Measurements from ENCODE around the gene CTBP1.

CTBP1 gene

GRCh38 chr4:1279253-1279652, 30.3 kb upstream of the CTBP1 start:
- no peak for DNase-seq

- DNase-seq: no peak
These were observed 29.0 kb upstream of the CTBP1 start for GRCh38 chr4:1277667-1278665.

DNA sequence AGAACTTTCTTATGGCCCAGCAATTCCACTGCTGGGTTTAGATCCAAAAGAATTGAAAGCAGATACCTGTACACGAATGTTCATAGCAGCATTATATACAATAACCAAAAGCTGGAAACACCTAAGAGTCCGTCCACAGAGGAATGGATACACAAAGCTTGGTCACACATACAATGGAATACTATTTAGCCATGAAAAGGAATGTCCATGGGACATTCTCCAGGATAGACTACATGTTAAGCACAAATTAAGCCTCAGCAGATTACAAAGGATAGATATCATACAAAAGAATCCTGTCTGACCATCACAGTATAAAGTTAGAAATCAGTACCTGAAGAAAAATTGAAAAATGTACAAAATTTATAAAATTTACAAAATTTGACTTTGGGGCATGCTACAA, 28.1 kb upstream of the CTBP1 start:
- DNase-seq: no peak

GRCh38 chr4:1274871-1275270, 25.9 kb upstream of the CTBP1 start:
- DNase-seq: no peak

DNA sequence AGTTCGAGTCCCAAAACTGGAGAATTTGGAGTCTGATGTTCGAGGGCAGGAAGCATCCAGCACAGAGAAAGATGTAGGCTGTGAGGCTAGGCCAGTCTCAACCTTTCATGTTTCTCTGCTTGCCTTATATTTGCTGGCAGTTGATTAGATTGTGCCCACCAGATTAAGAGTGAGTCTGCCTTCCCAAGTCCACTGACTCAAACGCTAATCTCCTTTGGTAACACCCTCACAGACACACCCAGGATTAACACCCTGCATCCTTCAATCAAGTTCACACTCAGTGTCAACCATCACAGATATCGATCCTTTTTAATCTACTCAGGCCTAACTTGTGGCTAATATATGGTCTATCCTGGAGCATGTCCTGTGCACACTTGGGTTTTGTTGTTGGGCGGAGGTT, 22.8 kb upstream of the CTBP1 start:
- DNase-seq: no peak

DNA sequence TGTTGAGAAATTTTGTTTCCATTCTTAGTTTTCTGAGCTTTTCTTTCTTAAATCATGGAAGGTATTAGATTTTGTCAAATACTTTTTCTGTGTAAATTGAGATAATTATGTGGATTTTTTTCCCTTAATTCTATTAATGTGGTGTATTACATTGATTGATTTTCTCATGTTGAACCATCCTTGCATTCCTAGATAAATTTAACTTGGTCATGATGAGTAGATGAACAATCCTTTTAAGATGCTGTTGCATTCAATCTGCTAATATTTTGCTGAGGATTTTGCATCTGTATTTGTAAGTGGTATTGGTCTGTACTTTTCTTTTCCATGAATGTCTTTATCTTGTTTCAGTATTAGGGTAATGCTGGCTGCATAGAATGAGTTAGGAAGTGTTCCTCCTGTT, 20.3 kb upstream of the CTBP1 start:
- no peak for DNase-seq

DNA sequence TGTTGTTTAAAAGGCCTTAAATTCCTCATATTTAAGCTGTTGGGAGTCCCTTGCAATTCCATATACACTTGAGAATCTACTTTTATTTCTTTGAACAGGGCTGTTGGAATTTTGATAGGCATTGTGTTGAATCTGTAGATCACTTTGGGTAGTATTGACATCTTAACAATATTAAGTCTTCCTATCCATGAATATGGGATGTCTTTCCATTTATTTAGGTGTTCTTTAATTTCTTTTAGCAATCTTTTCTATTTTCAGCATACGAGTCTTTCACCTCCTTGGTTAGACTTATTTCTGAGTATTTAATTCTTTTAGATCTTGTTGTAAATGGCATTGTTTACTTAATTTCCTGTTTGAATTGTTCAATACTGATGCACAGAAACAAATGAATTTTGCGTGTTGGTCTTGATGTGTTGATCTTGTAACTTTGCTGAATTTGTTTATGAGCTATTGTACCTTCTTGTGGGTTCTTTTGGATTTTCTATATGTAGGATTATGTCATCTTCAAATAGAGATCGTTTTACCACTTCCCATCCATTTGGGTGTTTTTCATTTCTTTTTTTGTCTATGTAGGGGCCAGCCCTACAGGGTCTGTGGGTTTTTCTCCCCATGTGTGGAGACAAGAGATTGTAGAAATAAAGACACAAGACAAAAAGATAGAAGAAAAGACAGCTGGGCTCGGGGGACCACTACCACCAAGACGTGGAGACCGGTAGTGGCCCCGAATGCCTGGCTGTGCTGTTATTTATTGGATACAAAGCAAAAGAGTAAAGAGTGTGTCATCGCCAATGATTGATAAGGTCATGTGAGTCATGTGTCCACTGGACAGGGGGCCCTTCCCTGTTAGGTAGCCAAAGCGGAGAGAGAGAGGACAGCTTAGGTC, 18.2 kb upstream of the CTBP1 start:
- no peak for DNase-seq

DNA sequence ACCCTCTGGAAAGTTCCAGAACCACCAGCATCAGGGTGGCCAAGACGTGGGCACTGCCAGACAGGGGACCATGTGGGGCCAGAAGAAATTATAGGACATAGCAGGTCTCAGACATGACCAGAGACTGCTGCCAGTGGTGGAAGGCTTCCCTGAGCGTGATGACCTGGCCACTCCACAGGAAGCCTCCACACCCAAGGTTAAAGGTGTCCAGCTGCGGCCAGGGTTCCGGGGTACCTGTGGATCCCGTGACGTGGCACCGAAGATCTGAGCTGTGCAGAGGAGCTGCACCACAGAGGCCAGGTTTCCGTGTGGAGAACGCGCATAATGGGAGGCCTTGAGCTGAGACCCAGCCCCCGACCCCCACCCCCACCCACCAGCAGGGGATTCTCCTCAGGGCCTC, 16.4 kb upstream of the CTBP1 start:
- DNase-seq: no peak

GRCh38 chr4:1264942-1265341, 16.0 kb upstream of the CTBP1 start:
- DNase-seq: no peak

GRCh38 chr4:1261107-1261928, 12.4 kb upstream of the CTBP1 start:
- DNase-seq: no peak

DNA sequence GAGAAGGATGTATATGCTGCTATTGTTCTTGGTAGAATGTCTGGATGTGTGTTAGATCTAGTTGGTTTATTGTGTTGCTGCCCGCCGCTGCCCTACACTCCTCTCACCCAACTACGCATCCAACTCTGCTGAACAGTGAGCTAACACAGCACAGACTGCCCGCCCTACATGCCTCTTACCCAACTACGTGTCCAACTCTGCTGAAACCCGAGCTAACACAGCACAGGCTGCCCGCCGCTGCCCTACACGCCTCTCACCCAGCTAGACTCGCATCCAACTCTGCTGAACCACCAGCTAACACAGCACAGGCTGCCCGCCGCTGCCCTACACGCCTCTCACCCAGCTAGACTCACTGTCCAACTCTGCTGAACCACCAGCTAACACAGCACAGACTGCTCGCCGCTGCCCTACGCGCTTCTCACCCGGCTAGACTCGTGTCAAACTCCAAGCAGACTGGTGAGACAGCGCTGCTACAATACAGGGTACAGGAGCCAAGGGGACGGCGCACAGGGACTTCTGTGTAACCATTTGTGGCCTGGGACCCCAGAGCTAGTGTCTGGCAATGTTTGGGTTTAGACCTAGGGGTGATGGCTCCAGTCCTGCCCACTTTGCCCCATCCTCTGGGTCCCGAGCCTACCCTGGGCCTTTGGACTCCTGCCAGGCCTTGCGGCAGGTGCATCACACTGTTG, 11.6 kb upstream of the CTBP1 start:
- DNase-seq: no peak

DNA sequence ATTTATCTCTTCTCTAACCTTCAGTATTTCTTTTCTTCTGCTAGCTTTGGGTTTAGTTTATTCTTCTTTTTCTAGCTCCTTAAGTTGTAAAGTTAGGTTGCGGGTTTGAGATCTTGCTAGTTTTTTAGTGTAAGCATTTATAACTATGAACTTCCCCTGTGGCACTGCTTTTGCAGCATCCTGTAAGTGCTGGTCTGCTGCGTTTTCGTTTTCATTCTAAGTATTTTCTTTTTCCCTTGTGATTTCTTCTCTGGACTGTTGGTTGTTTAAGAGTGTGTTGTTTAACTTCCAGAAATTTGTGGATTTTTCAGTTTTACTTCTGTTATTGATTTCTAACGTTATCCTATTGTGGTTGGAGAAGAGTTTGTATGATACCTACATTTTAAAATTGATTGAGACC, 11.0 kb upstream of the CTBP1 start:
- no peak for DNase-seq

DNA sequence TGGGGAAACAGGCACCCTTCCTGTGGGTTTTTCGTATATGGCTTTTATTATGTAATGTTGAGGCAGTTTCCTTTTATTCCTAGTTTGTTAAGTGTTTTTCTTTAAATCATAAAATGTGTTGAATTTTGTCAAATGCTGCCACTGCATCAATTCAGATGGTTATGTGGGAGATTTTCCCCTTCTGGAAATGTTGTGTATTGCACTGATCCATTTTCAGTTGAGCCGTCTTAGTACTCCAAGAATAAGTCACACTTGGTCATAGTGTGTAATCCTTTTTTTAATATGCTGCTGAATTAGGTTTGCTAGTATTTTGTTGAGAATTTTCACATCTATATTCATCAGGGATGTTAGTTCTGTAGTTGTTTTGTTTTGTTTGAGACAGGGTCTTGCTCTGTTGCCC, 9.5 kb upstream of the CTBP1 start:
- no peak for DNase-seq

DNA sequence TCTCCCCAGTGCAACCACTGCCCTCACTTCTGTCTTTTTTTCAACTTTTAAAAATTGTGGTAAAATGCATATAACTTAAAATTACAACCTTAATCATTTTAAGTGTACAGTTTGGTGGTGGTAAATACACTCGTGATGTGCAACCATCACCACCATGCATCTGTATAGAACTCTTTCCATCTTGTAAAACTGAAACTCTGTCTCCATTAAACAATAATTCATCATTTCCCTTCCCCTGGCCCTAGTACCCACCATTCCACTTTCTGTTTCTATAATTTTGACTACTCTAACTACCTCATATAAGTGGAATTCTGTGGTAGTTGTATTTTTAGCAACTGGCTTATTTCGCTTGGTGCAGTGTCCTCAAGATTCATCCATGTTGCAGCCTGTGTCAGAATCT, 6.8 kb upstream of the CTBP1 start:
- DNase-seq: no peak

DNA sequence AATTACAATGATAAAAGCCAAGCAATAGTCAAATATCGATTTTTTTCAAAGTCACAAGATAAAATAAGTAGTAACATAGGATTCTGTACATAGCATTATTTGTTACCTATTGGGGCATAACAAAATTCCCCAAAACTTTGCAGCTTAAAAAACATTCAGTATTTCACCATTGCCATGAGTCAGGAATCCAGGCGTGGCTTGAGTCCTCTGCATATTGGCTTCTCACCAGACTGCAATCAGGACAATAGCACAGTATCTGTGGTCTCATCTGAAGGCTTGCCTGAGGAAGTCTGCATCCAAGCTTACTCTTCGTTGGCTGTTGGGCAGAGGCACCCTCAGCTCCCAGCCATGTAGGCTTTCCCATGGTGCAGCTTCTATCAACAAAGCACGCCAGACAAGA, 6.2 kb upstream of the CTBP1 start:
- no peak for DNase-seq

GRCh38 chr4:1253831-1254230, 4.9 kb upstream of the CTBP1 start:
- no peak for DNase-seq

GRCh38 chr4:1252928-1253492, 4.1 kb upstream of the CTBP1 start:
- no peak for DNase-seq

GRCh38 chr4:1251773-1252066, 2.8 kb upstream of the CTBP1 start:
- DNase-seq: no peak

DNA sequence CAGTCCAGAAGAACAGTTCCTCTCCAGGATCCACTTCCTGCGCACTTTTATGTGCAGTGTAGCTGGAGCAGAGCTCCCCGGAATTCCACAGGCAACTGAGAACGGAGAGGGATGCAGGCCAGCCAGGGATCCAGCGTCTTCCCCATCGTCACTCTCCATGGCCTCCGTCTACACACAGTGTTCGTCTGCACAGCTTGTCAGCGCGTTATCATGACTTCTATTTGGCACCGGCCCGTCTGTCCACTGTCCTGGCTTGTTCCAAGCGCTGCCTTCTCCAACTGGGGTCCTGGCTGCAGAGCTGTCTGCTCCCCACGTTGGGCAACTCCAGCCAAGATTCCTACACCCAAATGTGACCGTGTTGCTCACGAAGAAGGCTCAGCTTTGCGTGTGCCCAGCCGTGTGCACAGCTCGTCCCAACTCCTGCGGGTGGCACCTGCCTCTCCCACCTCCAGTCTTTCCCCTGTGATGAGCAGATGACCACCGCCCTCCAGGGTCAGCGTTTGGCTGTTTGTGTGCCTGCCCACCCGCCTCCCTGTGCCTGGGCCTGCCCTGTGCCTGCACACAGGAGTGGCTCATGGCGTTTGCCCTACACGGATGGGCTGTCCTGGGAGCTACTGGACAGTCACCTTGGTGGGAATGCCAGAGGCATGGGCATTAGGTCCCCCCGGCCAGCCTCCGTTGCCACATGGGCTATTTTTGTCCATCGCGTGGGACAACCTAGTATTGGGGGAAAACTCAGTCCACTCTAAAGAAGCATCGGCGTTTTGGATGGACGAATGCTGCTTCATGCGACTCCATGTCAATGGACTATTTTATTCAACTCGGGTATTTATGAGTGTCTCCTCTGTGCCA, 2.2 kb upstream of the CTBP1 start:
- no peak for DNase-seq

GRCh38 chr4:1250527-1250812, 1.5 kb upstream of the CTBP1 start:
- DNase-seq: no peak

DNA sequence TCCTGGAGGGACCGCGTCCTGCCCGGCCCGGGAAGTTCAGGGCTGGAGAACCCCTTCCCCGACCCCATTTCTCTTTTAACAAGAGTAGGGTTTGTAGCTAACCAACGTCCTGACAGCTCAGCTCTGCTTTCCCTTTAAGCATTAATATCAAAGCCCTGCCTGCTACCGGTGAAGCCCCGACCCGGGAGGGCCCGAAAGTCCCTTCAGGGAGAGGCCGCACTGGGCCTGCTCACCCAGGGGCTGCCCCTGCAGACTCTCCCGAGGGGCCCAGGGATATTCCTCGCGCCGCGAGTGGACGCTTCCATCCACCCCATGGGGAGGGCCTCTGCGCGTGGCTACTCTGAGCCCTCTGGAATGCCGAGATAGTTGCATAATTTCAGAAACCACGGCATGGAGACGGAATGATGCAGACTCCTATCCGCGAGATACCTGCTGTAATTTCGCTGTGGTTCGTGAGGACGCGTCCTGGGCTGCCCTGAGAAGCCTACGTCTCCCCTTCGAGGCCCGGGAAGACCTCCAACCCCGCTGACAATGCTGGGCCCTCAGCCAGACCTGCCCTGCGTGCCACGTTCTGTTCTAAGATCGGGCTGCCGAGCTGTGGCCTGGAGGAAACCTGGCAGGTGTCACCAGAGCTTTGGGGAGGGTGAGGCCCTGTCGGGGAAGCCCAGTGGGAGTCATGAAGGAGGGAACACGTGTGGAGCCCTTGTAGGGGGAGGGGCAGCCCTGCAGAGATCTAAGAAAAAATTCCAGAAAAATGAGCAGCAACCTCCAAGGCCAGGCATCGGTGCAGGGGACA, 999 bp upstream of the CTBP1 start:
- DNase-seq: peak; percentile 37
